ENCODE results near the gene BLID. TPM values are rescaled to one million over a fixed set of nuclear protein-coding genes. Genes with fewer than 3 reads are reported as not detected.

Gene BLID
- polyA plus RNA-seq, 1 donor (not counting 4 experiments of a cell fraction or from before 2014, with no cell fraction given): 0.18 TPM

DNA sequence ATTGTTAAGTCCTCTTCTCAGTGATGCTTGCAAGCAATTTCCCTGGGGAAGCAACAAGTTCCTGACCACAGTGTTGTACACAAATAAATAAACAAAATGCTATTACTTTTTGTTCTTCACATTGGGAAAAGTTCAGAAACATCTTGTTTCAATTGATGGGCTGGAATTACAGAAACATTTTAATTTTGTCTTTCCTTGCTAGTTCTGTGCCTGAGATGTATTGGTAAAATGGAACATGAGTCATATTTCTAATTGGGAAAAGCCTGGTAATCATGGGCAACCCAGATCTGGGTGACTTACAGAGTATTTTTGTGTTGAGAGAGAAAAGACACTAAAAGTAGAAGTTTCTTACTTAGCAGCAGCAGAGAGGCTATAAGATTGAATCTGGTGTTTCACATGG is 576 bp upstream of the BLID start:
- Histone ChIP-seq H3K9me1 (ENCODE audit: control insufficient read depth, extremely low read depth, insufficient read depth, low read length) (no peaks in the 10 kb centered on the region), H3K9me3 (ENCODE audit: control insufficient read depth, low read depth, low read length) (no peaks in the 10 kb centered on the region), H3K9ac (ENCODE audit: control insufficient read depth, extremely low read depth, insufficient read depth, low read length) (no peak overlapping the region), H4K20me1 (ENCODE audit: control insufficient read depth, extremely low read depth, insufficient read depth, low read length) (no peaks in the 10 kb centered on the region), H3K27me3 (ENCODE audit: control insufficient read depth, extremely low read depth, insufficient read depth, low read length) (no peaks in the 10 kb centered on the region), H3K36me3 (ENCODE audit: control insufficient read depth in 2 of 2, extremely low read depth in 1 of 2, insufficient read depth in 2 of 2, low read length in 2 of 2) (peaks cover 2 to 21% of the 10 kb centered on the region in 2 experiments), H3K4me1 (ENCODE audit: control insufficient read depth, extremely low read depth, insufficient read depth, low read length) (no peaks in the 10 kb centered on the region), H3K4me2 (ENCODE audit: control insufficient read depth, extremely low read depth, insufficient read depth, low read depth, low read length) (no peak overlapping the region), H2AFZ (ENCODE audit: control insufficient read depth, low read length) (no peak overlapping the region), H3K4me3 (ENCODE audit: control insufficient read depth in 2 of 3, extremely low read depth in 1 of 3, insufficient read depth in 2 of 3, low read depth in 1 of 3, low read length in 3 of 3) (no peak overlapping the region), H3K27ac (ENCODE audit: control insufficient read depth, insufficient read depth, low read length) (no peak overlapping the region), H3K79me2 (ENCODE audit: control insufficient read depth, insufficient read depth, low read length) (peaks cover 2% of the 10 kb centered on the region)
- DNase-seq (ENCODE audit: low read depth, low spot score) (no peak), FAIRE-seq (no peak)
- TF ChIP-seq, protein P1, sequence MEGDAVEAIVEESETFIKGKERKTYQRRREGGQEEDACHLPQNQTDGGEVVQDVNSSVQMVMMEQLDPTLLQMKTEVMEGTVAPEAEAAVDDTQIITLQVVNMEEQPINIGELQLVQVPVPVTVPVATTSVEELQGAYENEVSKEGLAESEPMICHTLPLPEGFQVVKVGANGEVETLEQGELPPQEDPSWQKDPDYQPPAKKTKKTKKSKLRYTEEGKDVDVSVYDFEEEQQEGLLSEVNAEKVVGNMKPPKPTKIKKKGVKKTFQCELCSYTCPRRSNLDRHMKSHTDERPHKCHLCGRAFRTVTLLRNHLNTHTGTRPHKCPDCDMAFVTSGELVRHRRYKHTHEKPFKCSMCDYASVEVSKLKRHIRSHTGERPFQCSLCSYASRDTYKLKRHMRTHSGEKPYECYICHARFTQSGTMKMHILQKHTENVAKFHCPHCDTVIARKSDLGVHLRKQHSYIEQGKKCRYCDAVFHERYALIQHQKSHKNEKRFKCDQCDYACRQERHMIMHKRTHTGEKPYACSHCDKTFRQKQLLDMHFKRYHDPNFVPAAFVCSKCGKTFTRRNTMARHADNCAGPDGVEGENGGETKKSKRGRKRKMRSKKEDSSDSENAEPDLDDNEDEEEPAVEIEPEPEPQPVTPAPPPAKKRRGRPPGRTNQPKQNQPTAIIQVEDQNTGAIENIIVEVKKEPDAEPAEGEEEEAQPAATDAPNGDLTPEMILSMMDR (optimal IDR thresholded peaks at IDR 0.05 in 1 of 3, IDR thresholded peaks at IDR 0.05 in 1 of 3, conservative IDR thresholded peaks at IDR 0.05 in 1 of 3; ENCODE audit: extremely low read depth in 1 of 3, insufficient read depth in 2 of 3, low read length in 3 of 3): no peak
- TF ChIP-seq EZH2 (IDR thresholded peaks at IDR 0.05; ENCODE audit: low read length): no peak
- dilution Hi-C loops (cut with MboI; ENCODE audit: extremely low pct_ligation_motif_present, low sequenced_read_pairs): no loop called here

DNA sequence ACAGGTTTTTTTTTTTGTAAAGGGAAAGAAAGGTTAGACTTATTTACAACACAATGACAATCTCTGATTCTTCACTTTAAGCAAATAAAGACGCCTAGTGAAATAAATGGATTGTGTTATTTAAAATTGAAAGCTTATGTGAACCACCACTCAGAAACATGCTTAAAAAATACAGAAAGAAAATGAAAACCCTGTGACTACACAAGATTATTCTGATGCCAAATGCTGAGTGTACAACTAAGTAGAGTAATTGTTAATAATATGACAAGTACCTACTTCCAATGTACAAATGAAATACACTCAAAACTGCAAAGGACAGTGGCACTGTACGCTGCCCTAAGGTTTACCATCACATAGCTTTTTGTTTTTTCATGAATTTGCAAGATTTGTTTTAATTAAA is 1.0 kb downstream of the BLID start:
- Histone ChIP-seq H3K27ac (ENCODE audit: control insufficient read depth, insufficient read depth, low read length) (no peak overlapping the region), H3K79me2 (ENCODE audit: control insufficient read depth, insufficient read depth, low read length) (peaks cover under 1% of the 10 kb centered on the region), H3K36me3 (ENCODE audit: control insufficient read depth in 2 of 2, extremely low read depth in 1 of 2, insufficient read depth in 2 of 2, low read length in 2 of 2) (peaks cover 2 to 21% of the 10 kb centered on the region in 2 experiments), H3K4me1 (ENCODE audit: control insufficient read depth, extremely low read depth, insufficient read depth, low read length) (no peaks in the 10 kb centered on the region), H3K4me2 (ENCODE audit: control insufficient read depth, extremely low read depth, insufficient read depth, low read depth, low read length) (no peak overlapping the region), H3K27me3 (ENCODE audit: control insufficient read depth, extremely low read depth, insufficient read depth, low read length) (no peaks in the 10 kb centered on the region), H3K9me3 (ENCODE audit: control insufficient read depth, low read depth, low read length) (no peaks in the 10 kb centered on the region), H3K9me1 (ENCODE audit: control insufficient read depth, extremely low read depth, insufficient read depth, low read length) (no peaks in the 10 kb centered on the region), H4K20me1 (ENCODE audit: control insufficient read depth, extremely low read depth, insufficient read depth, low read length) (no peaks in the 10 kb centered on the region), H2AFZ (ENCODE audit: control insufficient read depth, low read length) (no peak overlapping the region), H3K4me3 (ENCODE audit: control insufficient read depth in 2 of 3, extremely low read depth in 1 of 3, insufficient read depth in 2 of 3, low read depth in 1 of 3, low read length in 3 of 3) (no peak overlapping the region), H3K9ac (ENCODE audit: control insufficient read depth, extremely low read depth, insufficient read depth, low read length) (no peak overlapping the region)
- FAIRE-seq (no peak), DNase-seq (ENCODE audit: low read depth, low spot score) (no peak)
- TF ChIP-seq, protein P1 (optimal IDR thresholded peaks at IDR 0.05 in 1 of 3, IDR thresholded peaks at IDR 0.05 in 1 of 3, conservative IDR thresholded peaks at IDR 0.05 in 1 of 3; ENCODE audit: extremely low read depth in 1 of 3, insufficient read depth in 2 of 3, low read length in 3 of 3): no peak
- TF ChIP-seq EZH2 (IDR thresholded peaks at IDR 0.05; ENCODE audit: low read length): no peak
- dilution Hi-C loops (cut with MboI; ENCODE audit: extremely low pct_ligation_motif_present, low sequenced_read_pairs): no loop called here

Measured in keratinocyte (primary cell).